ENCODE results near the gene PDIK1L.

PDIK1L gene

GRCh38 chr1:26138974-26139558, 27.4 kb downstream of the PDIK1L start:
- peak; percentile 44 for DNase-seq (ENCODE audit: low read depth)
- H3K4me3 ChIP-seq (ENCODE audit: low read depth, low read length), result no peak overlapping the region
- TF ChIP-seq MYC (IDR thresholded peaks at IDR 0.05; ENCODE audit: low read depth, low read length) (no peak), POLR2A (IDR thresholded peaks at IDR 0.05; ENCODE audit: extremely low read depth, insufficient read length) (no peak), MAX (IDR thresholded peaks at IDR 0.05; ENCODE audit: low read depth, low read length) (no peak)
- TF ChIP-seq, protein P1, sequence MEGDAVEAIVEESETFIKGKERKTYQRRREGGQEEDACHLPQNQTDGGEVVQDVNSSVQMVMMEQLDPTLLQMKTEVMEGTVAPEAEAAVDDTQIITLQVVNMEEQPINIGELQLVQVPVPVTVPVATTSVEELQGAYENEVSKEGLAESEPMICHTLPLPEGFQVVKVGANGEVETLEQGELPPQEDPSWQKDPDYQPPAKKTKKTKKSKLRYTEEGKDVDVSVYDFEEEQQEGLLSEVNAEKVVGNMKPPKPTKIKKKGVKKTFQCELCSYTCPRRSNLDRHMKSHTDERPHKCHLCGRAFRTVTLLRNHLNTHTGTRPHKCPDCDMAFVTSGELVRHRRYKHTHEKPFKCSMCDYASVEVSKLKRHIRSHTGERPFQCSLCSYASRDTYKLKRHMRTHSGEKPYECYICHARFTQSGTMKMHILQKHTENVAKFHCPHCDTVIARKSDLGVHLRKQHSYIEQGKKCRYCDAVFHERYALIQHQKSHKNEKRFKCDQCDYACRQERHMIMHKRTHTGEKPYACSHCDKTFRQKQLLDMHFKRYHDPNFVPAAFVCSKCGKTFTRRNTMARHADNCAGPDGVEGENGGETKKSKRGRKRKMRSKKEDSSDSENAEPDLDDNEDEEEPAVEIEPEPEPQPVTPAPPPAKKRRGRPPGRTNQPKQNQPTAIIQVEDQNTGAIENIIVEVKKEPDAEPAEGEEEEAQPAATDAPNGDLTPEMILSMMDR (IDR thresholded peaks at IDR 0.05; ENCODE audit: low read depth, low read length), result no peak

GRCh38 chr1:26142159-26142558, 30.5 kb downstream of the PDIK1L start:
- TF ChIP-seq, protein P1 (IDR thresholded peaks at IDR 0.05; ENCODE audit: low read depth, low read length), result no peak
- TF ChIP-seq MAX (IDR thresholded peaks at IDR 0.05; ENCODE audit: low read depth, low read length), result no peak
- TF ChIP-seq MYC (IDR thresholded peaks at IDR 0.05; ENCODE audit: low read depth, low read length), result no peak
- DNase-seq (ENCODE audit: low read depth), result no peak
- no peak overlapping the region for H3K4me3 ChIP-seq (ENCODE audit: low read depth, low read length)

DNA sequence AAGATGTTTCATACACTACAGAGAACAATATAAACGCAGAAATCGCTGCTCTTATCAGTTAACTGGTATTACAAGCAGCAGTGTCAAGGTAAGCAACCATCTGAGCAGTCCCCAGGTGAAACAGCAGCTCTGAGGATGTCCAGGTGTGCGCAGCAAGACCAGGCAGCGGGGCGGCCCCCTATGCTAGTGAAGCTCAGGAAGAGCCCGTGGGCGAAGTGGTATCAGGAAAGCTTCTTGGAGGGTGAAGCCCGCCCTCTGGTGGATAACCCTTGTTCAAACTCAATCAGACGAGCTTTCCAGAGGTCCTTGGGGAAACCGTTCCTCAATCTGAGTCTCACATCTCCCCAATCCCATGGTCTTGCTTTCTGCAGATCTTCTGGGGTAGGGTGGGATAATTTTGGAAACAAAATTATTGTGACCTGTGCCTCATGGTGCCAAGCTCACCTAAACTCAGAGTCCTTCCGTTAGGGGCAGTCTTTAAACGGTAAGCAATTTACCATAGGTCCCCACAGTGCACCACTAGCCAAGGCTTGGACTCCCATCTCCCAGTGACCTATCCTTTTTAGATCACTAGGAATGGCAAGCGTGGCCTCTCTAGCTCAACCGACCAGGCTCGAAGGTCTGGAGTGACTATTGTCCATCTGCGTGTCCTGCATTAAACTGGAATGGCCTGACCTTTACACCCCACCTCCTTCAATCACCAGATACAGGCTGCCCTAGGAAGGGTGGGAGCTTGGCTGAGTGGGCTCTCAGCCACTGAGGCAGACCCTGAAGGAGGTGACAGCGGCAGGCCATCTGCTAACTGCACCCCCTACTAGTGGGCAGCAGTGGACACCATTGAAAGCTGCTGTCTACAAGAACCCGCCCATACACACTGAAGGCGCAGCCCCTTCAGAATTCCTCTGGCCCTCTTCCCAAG, 33.7 kb downstream of the PDIK1L start:
- peak; percentile 81 for DNase-seq (ENCODE audit: low read depth)
- no peak overlapping the region for H3K4me3 ChIP-seq (ENCODE audit: low read depth, low read length)
- no peak for TF ChIP-seq POLR2A (IDR thresholded peaks at IDR 0.05; ENCODE audit: extremely low read depth, insufficient read length)
- TF ChIP-seq, protein P1 (IDR thresholded peaks at IDR 0.05; ENCODE audit: low read depth, low read length), result peak; percentile 68

DNA sequence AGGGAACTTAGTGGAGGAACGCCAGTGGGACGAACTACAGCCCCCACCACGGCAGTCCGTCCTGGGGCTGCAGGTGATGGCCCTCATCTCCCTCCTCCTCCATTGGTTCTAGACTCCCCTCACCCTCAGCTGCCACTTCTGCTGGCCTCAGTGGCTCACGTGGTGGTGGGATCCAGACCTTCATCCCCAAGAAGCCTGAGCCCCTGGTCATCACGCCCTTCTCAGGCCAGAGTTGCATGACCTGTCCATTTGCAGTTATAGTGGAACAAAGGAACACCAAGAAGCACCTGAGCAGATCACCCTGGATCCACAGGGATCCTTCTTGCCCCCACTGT, 34.3 kb downstream of the PDIK1L start:
- no peak for DNase-seq (ENCODE audit: low read depth)

DNA sequence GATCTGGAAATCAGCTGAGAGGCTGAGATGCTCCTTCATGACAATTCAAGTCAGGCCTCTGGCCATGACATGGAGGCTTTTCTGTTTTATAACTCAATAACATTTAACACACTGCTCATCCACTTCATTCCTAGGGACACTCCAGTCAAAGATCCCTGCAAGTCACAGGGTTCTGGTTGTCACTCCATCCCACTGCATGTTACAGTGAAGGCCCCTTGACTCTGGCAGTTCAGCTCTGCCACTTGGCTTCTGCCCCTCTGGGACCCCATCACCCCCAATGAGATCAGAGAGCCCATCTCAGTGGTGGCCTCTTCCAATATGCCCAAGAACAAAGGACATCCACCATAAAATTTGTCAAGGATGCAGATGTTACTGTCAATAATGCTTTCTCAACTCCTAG, 37.3 kb downstream of the PDIK1L start:
- TF ChIP-seq POLR2A (IDR thresholded peaks at IDR 0.05; ENCODE audit: extremely low read depth, insufficient read length) (no peak), MYC (IDR thresholded peaks at IDR 0.05; ENCODE audit: low read depth, low read length) (no peak), MAX (IDR thresholded peaks at IDR 0.05; ENCODE audit: low read depth, low read length) (no peak)
- TF ChIP-seq, protein P1 (IDR thresholded peaks at IDR 0.05; ENCODE audit: low read depth, low read length), result no peak
- no peak overlapping the region for H3K4me3 ChIP-seq (ENCODE audit: low read depth, low read length)
- no peak for DNase-seq (ENCODE audit: low read depth)

More for the DNA sequence above, 34.3 kb downstream of the PDIK1L start:
- H3K4me3 ChIP-seq (ENCODE audit: low read depth, low read length), result no peak overlapping the region
- TF ChIP-seq, protein P1 (IDR thresholded peaks at IDR 0.05; ENCODE audit: low read depth, low read length), result no peak
- TF ChIP-seq POLR2A (IDR thresholded peaks at IDR 0.05; ENCODE audit: extremely low read depth, insufficient read length) (no peak), MAX (IDR thresholded peaks at IDR 0.05; ENCODE audit: low read depth, low read length) (no peak), MYC (IDR thresholded peaks at IDR 0.05; ENCODE audit: low read depth, low read length) (no peak)

All from NB4 (cell line).